Progenitor cell of endocrine pancreas (in vitro differentiated cells): ENCODE measurements around the gene FIBIN. TPM values are rescaled to one million over a fixed set of nuclear protein-coding genes. Genes with fewer than 3 reads are reported as not detected.
"Not testable (repeated sequence)": the region's sequence is repeated elsewhere in the genome, so short reads cannot be mapped to it uniquely, and the experiment has no call there.

ENCODE experiments used
- DNase-seq: peaks from one replicate; pipeline ENCODE4 v3.0.0; 2021; ENCODE audit warnings: low spot score; ENCODE audit not compliant: unreplicated experiment
- H3K27ac Mint-ChIP-seq: 2 replicates; pipeline ENCODE4 v1.8.0; 2021; ENCODE audit warnings: mild to moderate bottlenecking, moderate library complexity, mixed read lengths
- H3K27me3 Mint-ChIP-seq: 2 replicates; pipeline ENCODE4 v1.8.0; 2021; ENCODE audit warnings: mixed read lengths
- H3K36me3 Mint-ChIP-seq: 2 replicates; pipeline ENCODE4 v1.8.0; 2022; ENCODE audit warnings: mixed read lengths; ENCODE audit not compliant: insufficient read depth
- H3K4me1 Mint-ChIP-seq: 2 replicates; pipeline ENCODE4 v1.8.0; 2021; ENCODE audit warnings: low read depth, mixed read lengths
- H3K4me3 Mint-ChIP-seq: 2 replicates; pipeline ENCODE4 v1.8.0; 2021; ENCODE audit warnings: low read depth, mild to moderate bottlenecking, moderate library complexity, mixed read lengths
- H3K9me3 Mint-ChIP-seq: 2 replicates; pipeline ENCODE4 v1.8.0; 2021; ENCODE audit warnings: low read depth, mixed read lengths
- total RNA-seq: library from RNA; stranded (reverse); gene quantifications from 2 replicates; pipeline ENCODE4 v1.2.1, GENCODE V29; 2021
- TF ChIP-seq, protein P1 (sequence below): fragments of 200-600 bp; sonication (generic); IDR thresholded peaks from one replicate; pipeline ENCODE4 v1.5.0; 2021; ENCODE audit warnings: antibody characterized with exemption, mild to moderate bottlenecking; ENCODE audit not compliant: unreplicated experiment

The FIBIN gene
- total RNA-seq, 1 donor from 2014 or later: 0.24 TPM

- no peaks in the 10 kb centered on the region for H3K9me3 Mint-ChIP-seq
- no peak overlapping the region for H3K27ac Mint-ChIP-seq
- TF ChIP-seq, protein P1, sequence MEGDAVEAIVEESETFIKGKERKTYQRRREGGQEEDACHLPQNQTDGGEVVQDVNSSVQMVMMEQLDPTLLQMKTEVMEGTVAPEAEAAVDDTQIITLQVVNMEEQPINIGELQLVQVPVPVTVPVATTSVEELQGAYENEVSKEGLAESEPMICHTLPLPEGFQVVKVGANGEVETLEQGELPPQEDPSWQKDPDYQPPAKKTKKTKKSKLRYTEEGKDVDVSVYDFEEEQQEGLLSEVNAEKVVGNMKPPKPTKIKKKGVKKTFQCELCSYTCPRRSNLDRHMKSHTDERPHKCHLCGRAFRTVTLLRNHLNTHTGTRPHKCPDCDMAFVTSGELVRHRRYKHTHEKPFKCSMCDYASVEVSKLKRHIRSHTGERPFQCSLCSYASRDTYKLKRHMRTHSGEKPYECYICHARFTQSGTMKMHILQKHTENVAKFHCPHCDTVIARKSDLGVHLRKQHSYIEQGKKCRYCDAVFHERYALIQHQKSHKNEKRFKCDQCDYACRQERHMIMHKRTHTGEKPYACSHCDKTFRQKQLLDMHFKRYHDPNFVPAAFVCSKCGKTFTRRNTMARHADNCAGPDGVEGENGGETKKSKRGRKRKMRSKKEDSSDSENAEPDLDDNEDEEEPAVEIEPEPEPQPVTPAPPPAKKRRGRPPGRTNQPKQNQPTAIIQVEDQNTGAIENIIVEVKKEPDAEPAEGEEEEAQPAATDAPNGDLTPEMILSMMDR: no peak
- no peaks in the 10 kb centered on the region for H3K4me1 Mint-ChIP-seq
- no peak for DNase-seq
- no peaks in the 10 kb centered on the region for H3K27me3 Mint-ChIP-seq
- no peak overlapping the region for H3K4me3 Mint-ChIP-seq
- H3K36me3 Mint-ChIP-seq: no peaks in the 10 kb centered on the region
Measured at GRCh38 chr11:26971961-26972360, 22.0 kb upstream of the FIBIN start.

DNA sequence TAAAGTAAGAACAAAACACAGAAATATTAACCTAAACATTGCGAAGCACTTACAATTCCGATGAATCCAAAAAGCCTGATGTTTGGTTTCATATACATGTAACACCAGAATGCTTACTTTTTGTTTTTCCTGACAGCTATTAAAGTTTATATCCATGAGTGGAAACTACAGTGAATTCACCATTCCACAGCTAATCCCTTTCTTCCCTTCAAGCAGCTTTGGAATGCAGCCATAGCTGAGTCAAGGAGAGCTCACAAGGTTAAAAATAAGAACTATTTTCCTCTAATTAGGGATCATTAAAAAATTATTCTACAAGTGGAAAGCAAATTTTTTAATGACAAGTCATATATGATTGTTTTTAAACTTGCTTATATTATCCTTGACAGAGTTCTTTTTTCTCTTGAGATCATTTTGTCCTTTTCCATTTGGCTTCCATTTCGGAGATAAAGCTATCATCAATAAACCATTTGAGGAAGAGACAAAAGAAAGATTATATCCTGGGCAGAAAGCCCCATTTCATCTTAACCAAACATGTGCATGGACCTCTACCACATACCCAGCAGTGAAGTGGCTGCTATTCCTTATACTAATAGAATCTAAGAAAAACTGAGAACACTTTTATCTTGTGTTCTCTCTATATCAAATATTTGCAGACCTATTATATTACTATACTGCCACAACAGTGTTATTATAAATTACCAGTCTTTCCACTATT, 19.7 kb upstream of the FIBIN start:
- TF ChIP-seq, protein P1: no peak
- Mint-ChIP-seq H3K27me3 (no peaks in the 10 kb centered on the region), H3K36me3 (no peaks in the 10 kb centered on the region), H3K4me3 (no peak overlapping the region), H3K9me3 (peaks cover 2% of the 10 kb centered on the region), H3K27ac (no peak overlapping the region), H3K4me1 (no peaks in the 10 kb centered on the region)
- no peak for DNase-seq

DNA sequence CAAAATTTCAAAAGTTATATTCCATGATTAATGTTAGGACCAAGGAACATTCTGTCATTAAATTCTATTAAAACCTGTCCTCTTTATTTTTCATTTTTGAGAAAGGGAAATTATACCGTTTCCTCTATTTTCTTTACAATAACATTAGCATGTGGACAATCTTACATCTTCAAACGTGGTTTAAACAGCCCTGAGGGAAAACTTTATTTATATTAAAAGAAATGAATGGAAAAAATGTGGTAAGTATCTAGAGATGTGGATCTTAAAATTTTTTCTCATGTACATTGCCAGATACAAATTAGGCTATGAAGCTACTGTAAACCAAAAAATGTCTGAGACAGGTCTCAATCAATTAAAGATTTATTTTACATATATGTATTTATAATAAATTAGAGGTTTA, 18.9 kb upstream of the FIBIN start:
- H3K4me1 Mint-ChIP-seq: no peaks in the 10 kb centered on the region
- peaks cover 10% of the 10 kb centered on the region for H3K9me3 Mint-ChIP-seq
- no peak overlapping the region for H3K4me3 Mint-ChIP-seq
- H3K36me3 Mint-ChIP-seq: peaks cover 2% of the 10 kb centered on the region
- DNase-seq: no peak
- no peak overlapping the region for H3K27ac Mint-ChIP-seq
- TF ChIP-seq, protein P1: no peak
- H3K27me3 Mint-ChIP-seq: no peaks in the 10 kb centered on the region

- Mint-ChIP-seq H3K36me3 (peaks cover 2% of the 10 kb centered on the region), H3K4me1 (no peaks in the 10 kb centered on the region), H3K27ac (no peak overlapping the region), H3K9me3 (peaks cover 12% of the 10 kb centered on the region), H3K27me3 (no peaks in the 10 kb centered on the region), H3K4me3 (no peak overlapping the region)
- DNase-seq: no peak
- TF ChIP-seq, protein P1: no peak
Measured at GRCh38 chr11:26976389-26976788, 17.5 kb upstream of the FIBIN start.

DNA sequence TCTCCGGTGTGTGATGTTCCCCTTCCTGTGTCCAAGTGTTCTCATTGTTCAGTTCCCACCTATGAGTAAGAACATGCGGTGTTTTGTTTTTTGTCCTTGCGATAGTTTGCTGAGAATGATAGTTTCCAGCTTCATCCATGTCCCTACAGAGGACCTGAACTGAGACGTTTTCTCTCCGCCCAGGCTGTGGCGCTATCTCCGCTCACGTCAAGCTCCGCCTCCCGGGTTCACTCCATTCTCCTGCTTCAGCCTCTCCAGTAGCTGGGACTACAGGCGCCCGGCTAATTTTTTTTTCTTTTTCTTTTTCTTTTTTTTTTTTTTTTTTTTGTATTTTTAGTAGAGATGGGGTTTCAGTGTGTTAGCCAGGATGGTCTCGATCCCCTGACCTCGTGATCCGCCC, 16.7 kb upstream of the FIBIN start:
- H3K27me3 Mint-ChIP-seq, H3K4me3 Mint-ChIP-seq, DNase-seq, H3K36me3 Mint-ChIP-seq, H3K27ac Mint-ChIP-seq, H3K4me1 Mint-ChIP-seq: not testable (repeated sequence)
- H3K9me3 Mint-ChIP-seq: peaks cover 18% of the 10 kb centered on the region

DNA sequence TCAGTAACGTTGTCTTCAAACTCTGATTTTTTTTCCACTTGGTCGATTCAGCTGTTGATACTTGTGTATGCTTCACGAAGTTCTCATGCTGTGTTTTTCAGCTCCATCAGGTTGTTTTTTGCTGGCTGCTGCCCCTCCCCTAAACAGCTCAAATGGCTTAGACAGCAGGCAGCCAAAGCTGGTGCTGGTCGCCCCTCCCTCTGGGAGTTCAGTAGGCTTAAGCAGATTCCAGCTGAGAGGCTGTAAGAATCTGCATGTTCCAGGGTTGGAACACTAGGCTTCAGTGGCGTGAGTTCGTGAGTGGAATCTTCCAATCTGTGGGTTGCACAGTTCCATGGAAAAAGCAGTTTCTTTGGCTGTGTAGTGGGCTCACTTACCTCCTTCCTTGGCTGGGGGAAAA, 10.3 kb upstream of the FIBIN start:
- peaks cover 4% of the 10 kb centered on the region for H3K27me3 Mint-ChIP-seq
- no peak overlapping the region for H3K4me3 Mint-ChIP-seq

More for the DNA sequence above, 10.3 kb upstream of the FIBIN start:
- Mint-ChIP-seq H3K4me1 (no peaks in the 10 kb centered on the region), H3K9me3 (peaks cover 34% of the 10 kb centered on the region), H3K27ac (no peak overlapping the region), H3K36me3 (peaks cover 2% of the 10 kb centered on the region)
- DNase-seq: no peak
- TF ChIP-seq, protein P1: no peak
